OCI-LY7 (cell line): ENCODE measurements around the gene VSIG10L2.

Source experiments
- CTCF ChIP-seq: fragments of 200-600 bp; sonication (generic); conservative IDR thresholded peaks from 2 replicates; pipeline ENCODE4 v1.5.1; 2014; ENCODE audit warnings: mild to moderate bottlenecking, antibody characterized with exemption, low read length, moderate library complexity, mixed read lengths
- EZH2phosphoT487 ChIP-seq: fragments of 200-600 bp; sonication (generic); IDR thresholded peaks from 2 replicates; pipeline ENCODE4 v1.6.1; 2018; ENCODE audit warnings: low read depth, borderline replicate concordance, mild to moderate bottlenecking, mixed run types, antibody characterized with exemption, low read length, moderate library complexity, mixed read lengths

GRCh38 chr11:125978778-125979407 is 33.0 kb downstream of the VSIG10L2 start:
- no peak for TF ChIP-seq CTCF
- no peak for TF ChIP-seq EZH2phosphoT487
